ENCODE data around the gene LILRB2.

- TF ChIP-seq, protein P1, sequence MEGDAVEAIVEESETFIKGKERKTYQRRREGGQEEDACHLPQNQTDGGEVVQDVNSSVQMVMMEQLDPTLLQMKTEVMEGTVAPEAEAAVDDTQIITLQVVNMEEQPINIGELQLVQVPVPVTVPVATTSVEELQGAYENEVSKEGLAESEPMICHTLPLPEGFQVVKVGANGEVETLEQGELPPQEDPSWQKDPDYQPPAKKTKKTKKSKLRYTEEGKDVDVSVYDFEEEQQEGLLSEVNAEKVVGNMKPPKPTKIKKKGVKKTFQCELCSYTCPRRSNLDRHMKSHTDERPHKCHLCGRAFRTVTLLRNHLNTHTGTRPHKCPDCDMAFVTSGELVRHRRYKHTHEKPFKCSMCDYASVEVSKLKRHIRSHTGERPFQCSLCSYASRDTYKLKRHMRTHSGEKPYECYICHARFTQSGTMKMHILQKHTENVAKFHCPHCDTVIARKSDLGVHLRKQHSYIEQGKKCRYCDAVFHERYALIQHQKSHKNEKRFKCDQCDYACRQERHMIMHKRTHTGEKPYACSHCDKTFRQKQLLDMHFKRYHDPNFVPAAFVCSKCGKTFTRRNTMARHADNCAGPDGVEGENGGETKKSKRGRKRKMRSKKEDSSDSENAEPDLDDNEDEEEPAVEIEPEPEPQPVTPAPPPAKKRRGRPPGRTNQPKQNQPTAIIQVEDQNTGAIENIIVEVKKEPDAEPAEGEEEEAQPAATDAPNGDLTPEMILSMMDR (conservative IDR thresholded peaks at IDR 0.05 in 1 of 2, IDR thresholded peaks at IDR 0.05 in 1 of 2; ENCODE audit: extremely low read depth in 1 of 2, insufficient read depth in 1 of 2, low read depth in 1 of 2, low read length in 2 of 2) = no peak
- no peak for TF ChIP-seq EZH2 (IDR thresholded peaks at IDR 0.05; ENCODE audit: borderline replicate concordance, low read length)
Measured at GRCh38 chr19:54233941-54234340, 47.0 kb downstream of the LILRB2 start.
